ENCODE results near the gene NLRC5.
"Not testable (repeated sequence)": the region's sequence is repeated elsewhere in the genome, so short reads cannot be mapped to it uniquely, and the experiment has no call there.

Gene NLRC5

DNA sequence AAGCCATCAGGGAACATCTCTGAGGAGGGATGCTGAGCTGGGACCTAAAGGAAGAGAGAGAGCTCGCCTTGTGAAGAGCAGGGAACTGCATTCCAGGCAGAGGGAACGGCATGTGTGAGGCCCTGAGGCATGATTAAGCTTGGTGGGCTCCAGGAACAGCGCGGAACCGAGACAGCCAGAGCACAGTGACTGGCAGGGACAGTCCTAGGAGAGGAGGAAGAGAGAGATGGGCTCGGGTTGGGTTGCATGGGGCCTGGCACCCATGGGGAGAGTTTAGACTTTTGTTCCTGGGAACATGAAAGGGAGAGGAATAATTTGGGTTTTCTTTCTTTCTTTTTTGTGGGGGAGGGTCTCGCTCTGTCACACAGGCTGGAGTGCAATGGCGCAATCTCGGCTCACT, 63.8 kb downstream of the NLRC5 start:
- no peak for DNase-seq (ENCODE audit: low read depth)

DNA sequence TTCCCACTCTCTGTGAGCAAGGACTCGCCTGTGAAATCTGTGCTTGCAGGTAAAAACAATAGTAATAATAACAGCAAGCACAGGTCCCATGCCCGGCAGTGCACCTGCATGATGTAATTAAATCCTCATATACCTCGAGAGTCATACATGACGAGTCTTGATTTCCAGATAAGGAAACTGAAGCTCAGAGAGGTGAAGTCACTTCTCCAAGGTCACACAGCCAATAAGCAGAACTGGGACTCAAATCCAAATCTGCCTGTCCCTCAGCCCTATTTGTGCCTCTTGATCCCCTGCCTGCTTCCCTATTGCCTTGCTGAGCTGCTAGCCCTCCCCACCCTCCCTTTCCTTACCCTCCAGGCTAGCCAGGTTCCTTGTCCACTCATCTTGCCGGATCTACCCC, 65.0 kb downstream of the NLRC5 start:
- DNase-seq (ENCODE audit: low read depth) = no peak

DNA sequence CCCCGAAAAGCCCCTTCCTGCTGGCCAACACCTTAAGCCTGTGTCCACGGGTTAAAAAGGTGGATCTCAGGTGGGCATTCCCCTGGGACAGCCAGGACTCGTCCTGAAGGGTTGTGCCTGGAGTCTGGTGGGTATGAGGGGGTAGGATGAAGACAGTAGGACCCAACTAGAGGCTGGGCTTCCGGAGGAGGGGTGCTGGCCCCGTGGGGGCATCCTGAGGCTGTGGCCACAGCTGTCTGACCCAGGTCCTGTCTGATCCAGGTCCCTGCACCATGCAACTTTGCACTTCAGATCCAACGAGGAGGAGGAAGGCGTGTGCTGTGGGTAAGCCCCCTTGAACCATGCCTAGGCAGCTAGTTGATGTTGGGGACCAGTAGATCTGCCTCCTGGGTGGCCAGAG, 65.4 kb downstream of the NLRC5 start:
- no peak for DNase-seq (ENCODE audit: low read depth)

DNA sequence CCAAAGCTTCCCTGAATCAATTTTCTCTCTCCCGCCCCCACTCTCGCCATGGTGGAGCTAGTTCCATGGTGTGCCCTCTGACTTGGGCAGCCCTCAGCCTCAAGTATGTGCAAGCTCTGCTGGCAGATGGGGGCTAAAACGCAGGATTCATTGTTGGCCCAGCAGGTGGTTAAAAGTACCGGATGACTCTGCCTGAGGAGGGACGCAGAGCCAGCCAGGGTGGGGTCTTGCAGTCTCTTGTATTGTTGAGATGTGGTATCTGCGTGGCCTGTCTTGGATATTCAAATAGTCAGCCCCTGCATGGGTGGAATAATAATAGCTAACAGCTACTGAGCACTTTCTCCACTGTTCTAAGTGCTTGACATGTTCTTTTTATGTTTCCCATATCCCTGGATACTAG, 66.3 kb downstream of the NLRC5 start:
- no peak for DNase-seq (ENCODE audit: low read depth)

DNA sequence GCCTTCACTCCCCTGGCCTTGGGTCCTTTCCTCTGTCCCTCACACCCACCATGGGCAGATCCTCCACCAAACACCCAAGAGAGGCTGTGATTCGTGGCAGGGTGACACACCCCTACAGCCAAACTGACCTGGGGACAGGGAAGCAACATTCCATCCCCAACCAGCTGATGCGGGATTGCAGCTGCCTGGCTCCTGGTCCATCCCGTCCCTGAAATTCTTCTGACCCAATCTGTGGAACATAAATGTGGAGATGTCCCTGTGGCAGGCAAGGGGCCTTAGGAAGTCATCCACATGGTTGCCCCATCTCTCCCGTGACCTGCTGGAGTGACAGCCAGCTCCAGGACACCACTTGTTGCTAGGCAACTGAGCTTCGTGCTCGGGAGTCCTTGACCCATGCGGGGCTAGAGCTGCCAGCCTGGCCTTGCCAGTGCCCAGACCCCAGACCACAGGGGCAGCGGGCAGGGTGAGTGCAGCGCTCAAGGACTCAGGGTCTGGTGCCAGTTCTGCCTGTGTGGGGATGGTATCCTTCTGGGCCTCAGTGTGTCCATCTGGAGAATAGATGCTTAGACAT, 69.0 kb downstream of the NLRC5 start:
- DNase-seq (ENCODE audit: low read depth) = no peak

DNA sequence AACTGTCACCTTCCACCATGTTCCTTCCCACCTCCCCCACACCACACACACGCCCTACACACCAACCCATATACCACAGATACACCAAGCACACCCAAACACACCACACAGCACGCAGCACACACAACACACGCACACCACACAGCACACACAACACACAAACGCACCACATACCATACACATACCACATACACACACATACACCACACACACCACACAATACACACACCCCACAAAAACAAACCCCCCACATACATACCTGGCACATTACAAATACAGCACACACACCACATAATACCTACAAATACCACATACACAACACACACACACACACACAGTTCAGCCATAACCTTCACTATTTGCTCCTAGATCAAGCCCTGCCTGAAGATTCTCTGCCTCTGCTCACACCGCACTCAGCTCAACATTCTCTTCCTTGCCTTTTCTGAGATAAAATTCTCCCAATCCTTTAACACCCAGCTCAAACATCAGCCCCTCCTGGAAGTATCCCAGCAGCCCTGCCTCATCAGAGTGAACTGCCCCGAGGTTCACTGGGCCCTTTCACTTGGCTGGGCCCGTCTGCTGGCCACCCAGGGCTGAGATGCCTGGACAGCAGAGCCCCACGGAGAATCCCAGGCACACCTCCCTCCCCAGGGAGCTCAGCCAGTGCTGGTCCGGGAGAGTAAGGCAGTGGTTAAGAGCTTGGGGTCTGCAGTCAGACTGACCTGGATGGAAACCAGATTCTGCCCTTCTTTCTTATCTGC, 71.1 kb downstream of the NLRC5 start:
- DNase-seq (ENCODE audit: low read depth) = no peak

DNA sequence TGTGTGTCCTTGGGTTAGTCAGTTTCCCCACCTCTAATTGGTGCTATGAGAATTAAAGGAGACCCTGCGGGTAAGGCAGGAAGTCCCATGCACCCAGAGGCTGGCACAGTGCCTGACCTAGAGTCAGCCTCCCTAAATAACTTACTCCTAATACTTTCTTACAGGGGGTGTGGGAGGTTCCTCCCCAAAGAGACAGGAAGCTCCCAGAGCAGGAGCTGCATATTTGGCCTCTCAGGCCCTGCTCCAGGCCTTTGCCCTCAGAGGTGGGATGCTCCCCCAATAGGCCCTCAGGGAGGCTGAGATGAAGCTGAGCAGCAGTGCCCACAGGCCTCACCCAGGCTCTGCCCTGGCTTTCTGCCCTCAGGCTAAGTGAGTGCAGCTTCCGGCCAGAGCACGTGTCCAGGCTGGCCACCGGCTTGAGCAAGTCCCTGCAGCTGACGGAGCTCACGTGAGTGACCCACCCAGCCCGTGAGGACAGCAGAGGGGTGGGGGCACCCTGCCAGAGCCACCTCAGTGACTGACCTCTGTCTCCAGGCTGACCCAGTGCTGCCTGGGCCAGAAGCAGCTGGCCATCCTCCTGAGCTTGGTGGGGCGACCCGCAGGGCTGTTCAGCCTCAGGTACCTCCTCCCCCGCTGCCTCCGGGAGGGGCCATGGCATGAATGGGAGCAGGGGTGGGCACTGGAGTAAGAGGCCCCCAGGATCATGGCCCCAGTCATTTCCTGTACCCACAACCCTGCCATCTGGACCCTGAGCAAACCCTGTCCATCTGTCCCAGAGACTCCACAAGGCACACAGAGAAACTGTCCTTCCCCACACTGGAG, 71.9 kb downstream of the NLRC5 start:
- DNase-seq (ENCODE audit: low read depth) = peak; percentile 46

DNA sequence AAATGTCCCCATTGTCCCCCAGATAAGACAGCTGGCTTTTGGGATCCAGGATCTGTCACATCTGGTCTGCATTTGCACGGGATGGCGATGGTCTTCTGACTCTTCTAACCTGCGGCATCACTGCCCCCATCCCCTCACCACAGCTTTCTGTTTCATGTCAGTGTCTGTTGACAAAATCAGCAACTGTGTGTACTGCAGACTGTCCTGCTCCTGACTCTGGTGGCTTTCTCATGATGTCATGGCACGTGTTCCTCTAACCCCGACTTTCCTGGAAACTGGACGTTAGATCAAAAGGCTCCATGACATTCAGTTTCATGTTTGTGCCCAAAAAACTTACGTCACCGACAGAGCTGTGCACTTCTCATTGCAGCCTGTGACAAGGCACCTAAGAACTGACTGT, 73.0 kb downstream of the NLRC5 start:
- no peak for DNase-seq (ENCODE audit: low read depth)

DNA sequence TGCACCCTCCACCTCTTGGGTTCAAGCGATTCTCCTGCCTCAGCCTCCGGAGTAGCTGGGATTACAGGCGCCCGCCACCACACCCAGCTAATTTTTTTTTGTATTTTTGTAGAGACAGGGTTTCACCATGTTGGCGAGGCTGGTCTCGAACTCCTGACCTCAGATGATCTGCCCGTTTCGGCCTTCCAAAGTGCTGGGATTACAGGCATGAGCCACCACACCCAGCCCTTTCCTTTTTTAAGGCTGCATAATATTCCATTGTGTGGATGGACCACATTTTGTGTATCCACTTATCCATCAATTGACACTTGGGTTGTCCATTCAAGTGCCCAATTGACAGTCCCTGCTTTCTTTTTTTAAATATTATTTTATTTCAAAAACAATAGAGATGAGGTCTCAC, 73.8 kb downstream of the NLRC5 start:
- not testable (repeated sequence) for DNase-seq (ENCODE audit: low read depth)

DNA sequence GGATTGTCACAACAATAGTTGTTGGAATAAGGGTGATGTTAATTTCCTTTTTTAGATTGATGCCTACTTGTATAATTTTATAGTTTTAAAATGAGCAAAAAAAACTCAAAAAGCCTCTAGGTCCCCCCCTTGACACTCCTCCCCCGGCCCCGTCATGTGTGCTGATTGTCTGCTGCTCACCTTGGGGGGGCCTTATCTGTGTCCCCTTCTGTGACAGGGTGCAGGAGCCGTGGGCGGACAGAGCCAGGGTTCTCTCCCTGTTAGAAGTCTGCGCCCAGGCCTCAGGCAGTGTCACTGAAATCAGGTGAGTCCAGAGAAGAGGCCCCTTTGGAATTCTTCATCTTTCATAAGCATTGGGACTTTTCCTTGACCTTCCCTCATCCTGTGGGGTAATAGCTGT, 75.6 kb downstream of the NLRC5 start:
- no peak for DNase-seq (ENCODE audit: low read depth)

DNA sequence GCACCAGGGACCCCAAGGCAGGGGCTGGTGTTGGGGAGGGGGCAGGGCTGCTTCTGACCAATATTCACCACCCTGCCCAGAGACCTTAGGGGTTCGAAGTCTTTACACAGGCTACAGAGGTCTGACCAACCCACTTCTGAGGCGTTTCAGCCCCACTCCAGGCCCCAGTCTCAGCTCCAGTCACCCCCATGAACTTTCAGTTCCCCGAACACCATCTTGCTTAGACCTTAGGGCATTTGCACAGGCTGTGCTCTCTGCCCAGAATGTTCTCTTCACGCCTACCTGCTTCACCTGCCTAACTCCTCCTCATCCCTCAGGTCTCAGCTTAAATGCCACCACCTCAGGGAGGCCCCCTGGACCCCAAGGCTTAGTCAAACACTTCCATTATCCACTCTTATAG, 77.3 kb downstream of the NLRC5 start:
- no peak for DNase-seq (ENCODE audit: low read depth)

DNA sequence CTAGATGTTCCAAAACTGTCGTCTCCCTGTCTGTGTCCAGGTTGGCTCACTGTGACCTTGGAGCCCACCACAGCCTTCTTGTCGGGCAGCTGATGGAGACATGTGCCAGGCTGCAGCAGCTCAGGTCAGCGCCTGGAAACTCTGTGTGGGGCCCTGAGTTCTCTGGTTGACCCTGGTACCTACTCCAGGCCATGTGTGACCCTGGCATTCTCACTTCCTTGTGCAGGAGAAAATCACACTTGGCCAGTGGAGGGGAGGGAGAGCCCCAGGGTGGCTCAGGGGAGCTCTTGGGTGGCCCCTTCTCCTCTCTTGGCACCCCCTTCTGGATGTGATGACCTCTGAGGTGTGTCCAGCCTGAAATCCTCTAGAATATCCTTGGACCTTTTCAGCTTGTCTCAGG, 78.0 kb downstream of the NLRC5 start:
- no peak for DNase-seq (ENCODE audit: low read depth)

DNA sequence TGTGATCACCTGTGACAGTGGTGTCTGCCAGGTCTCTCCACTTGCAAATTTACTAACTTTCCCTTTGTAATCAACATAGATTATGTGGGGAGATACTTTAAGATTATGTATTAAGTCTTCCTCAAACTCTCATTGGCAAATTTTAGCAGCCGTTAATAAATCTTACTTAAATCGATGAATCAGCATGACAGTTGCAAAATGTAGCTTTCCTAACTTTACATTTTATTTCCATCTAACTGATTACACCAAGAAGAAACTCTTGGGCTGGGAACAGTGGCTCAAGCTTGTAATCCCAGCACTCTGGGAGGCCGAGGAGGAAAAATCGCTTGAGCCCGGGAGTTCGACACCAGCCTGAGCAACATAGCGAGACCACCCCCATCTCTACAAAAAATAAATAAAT, 79.7 kb downstream of the NLRC5 start:
- no peak for DNase-seq (ENCODE audit: low read depth)

DNA sequence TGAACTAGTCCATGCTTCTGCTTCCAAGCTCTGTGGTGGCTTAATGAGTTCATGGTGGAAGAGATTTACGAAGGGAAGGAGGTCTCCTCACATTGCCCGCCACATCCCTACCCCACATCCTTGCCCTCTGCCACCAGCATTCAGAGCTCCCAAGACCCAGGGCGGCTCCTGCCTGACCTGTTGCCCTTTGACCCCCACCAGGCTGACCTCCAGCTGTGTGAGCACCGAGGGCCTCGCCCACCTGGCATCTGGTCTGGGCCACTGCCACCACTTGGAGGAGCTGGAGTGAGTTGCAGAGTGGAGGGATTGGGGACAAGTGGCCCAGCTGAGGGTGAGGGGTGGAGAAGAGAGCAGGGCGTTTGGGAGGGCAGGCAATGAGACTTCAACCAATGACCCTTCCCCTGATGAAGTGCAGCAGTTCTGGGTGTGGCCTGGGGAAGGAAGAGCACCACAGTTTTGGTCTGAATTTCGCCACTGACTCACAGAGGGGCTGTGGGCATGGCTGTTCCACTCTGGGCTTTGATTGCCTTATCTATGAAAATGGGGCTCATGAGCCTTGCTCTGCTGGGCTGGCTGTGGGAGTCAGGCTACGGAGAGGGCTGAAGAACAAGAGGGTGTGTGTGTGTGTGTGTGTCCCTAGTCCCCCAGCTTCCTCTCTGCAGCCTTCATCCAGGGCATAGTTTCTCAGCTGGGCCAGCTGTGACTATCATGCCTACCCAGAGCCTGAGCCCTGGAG, 80.4 kb downstream of the NLRC5 start:
- DNase-seq (ENCODE audit: low read depth) = no peak

DNA sequence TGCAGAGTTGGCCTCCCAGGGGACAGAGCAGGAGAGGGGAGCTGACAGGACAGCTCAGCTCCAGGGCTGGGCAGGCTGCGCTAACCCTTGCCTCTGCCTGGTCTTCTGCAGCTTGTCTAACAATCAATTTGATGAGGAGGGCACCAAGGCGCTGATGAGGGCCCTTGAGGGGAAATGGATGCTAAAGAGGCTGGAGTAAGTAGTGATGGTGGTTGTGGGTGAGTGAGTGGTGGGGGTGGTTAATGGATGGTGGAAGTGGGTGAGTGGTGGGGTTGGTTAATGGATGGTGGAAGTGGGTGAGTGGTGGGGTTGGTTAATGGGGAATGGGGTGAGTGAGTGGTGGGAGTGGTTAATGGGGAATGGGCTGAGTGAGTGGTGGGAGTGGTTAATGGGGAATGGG, 81.1 kb downstream of the NLRC5 start:
- DNase-seq (ENCODE audit: low read depth) = no peak

DNA sequence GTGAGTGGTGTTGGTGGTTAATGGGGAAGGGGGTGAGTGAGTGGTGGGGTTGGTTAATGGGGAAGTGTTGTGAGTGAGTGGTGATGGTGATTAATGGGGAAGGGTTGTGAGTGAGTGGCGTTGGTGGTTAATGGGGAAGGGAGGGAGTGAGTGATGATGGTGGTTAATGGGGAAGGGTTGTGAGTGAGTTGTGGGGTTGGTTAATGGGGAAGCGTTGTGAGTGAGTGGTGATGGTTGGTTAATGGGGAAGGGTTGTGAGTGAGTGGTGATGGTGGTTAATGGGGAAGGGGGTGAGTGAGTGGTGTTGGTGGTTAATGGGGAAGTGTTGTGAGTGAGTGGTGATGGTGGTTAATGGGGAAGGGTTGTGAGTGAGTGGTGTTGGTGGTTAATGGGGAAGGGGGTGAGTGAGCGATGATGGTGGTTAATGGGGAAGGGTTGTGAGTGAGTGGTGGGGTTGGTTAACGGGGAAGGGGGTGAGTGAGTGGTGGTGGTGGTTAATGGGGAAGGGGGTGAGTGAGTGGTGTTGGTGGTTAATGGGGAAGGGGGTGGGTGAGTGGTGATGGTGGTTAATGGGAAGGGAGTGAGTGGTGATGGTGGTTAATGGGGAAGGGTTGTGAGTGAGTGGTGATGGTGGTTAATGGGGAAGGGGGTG, 81.8 kb downstream of the NLRC5 start:
- not testable (repeated sequence) for DNase-seq (ENCODE audit: low read depth)

DNA sequence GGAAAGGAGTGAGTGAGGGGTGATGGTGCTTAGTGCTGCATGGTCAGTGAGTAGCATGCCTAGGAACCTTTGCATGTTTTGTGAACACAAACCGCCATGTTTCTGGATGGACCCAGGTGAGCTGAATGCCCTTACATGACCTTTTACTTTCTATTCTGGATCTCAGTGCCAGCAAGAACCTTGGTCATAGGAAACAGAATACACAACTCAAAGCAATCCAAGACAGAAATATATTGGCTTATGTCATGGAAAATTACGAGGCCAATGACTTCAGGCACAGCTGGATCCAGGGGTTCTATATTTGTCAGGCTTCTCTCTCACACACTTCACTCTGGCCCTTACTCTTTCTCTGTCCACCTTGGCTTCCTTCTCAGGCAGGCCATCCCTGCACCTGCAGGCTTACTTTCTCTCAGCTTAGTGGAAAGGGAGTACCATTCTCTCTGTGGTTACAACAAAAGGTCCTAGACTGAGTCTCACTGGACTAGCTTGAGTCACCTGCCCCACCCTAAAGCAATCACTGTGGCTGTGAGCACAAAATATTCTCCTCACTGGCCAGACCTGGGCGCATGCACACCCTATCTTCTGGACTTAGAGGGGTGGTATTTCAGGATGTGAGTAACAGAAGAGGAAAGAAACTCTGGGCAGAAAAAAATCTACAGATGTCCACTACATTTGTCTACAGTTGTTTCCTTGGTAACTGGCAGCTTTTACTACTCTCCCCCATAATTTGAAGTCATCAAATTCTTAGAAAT, 82.7 kb downstream of the NLRC5 start:
- peak; percentile 63 for DNase-seq (ENCODE audit: low read depth)

DNA sequence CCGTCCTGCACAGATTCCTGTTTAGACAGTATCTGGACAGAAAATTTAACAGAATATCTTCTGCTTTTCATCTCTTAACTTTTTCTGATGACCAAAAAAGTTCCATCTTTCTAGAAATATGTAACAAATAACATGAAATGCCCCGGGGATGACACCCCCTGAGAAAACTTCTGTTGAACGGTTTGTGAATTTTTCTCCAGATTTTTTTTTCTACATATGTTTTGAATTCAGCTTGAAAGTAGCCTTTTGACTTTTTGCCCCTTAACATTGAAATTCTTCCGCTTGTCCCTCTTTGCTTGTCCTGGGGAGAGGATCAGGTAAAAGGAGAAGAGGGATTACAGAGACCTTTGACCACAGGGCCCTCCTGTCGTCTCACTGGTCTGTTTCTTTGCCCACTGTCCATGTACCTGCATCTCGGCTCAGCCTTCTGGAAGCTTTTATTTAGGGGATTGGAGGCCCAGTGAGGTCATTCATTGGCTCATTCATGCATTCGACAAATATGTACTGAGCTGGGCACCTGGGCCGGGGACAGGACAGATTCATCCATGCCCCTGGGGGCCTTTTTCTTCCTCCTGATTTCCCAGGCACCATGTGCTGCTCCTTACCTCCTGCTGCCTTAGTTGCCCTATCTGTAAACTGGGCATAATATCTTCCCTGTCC, 83.4 kb downstream of the NLRC5 start:
- no peak for DNase-seq (ENCODE audit: low read depth)

DNA sequence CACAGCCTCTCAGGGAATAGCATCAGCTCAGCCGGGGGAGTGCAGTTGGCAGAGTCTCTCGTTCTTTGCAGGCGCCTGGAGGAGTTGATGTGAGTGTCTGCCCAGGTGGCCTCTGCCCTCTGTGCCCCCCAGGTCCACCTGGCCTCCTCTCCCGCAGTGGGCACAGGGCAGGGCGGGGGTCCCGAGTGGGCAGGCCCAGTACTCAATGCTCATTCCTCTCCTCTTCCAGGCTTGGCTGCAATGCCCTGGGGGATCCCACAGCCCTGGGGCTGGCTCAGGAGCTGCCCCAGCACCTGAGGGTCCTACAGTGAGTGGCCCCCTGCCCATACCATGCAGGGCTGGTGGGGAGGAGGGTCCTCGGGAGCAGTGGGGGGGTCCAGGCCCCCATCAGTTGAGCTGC, 88.4 kb downstream of the NLRC5 start:
- DNase-seq (ENCODE audit: low read depth) = no peak

DNA sequence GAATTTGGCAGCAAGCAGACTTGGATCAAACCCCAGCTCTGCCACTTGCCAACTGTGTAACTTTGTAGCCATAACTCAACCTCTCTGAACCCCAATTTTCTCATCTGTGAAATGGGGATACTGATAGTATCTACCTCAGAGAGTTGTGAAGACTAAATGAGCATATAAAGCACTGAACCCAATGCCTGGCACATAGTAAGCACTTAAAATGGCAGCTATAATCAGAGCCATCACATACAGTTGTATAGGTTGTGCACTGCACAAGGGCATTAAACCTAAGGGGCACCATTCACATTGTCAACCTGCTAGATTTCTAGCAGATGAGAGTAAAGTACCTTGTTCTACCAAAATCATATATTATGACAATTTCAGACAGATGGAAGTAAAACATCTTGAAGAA, 92.4 kb downstream of the NLRC5 start:
- DNase-seq (ENCODE audit: low read depth) = no peak

DNA sequence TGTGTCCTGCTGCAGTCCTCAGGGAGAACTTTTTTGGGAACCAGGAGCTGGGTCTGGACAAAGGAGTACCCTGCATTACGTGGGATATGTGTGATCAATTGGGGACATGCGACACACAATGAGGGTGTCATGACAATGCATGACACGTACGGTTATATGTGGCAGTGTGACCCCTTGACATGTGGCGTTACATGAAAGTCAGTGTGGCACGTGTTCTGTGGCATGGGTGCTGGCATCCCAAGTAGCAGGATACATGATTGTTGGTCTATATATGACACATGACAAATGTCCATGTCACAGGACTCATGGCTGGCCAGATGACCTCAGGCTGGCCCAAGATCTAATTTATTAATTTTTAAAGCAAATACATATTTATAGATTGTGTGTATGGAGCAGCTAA, 93.3 kb downstream of the NLRC5 start:
- no peak for DNase-seq (ENCODE audit: low read depth)

Data from iris pigment epithelial cell (primary cell).